Loucy (cell line): ENCODE data around the gene LIX1.
"Not testable (repeated sequence)": the region's sequence is repeated elsewhere in the genome, so short reads cannot be mapped to it uniquely, and the experiment has no call there.

Source experiments
- H2AFZ ChIP-seq: fragments of 200-600 bp; sonication (generic); 2 replicates; pipeline ENCODE4 v1.6.0; 2016; ENCODE audit warnings: antibody characterized with exemption, mild to moderate bottlenecking, low read length, moderate library complexity
- H3F3A ChIP-seq: fragments of 200-600 bp; 2 replicates; pipeline ENCODE4 v1.6.0; 2016; ENCODE audit warnings: antibody characterized with exemption, low read depth, mild to moderate bottlenecking
- H3K27me3 ChIP-seq: fragments of 200-600 bp; sonication (generic); 2 replicates; pipeline ENCODE4 v1.6.1; 2014; ENCODE audit warnings: low read length, mild to moderate bottlenecking; ENCODE audit not compliant: insufficient read depth, poor library complexity, severe bottlenecking
- H3K36me3 ChIP-seq: fragments of 200-600 bp; sonication (generic); 2 replicates; pipeline ENCODE4 v1.6.1; 2016; ENCODE audit warnings: low read length; ENCODE audit not compliant: insufficient read depth
- H3K4me1 ChIP-seq: fragments of 200-600 bp; sonication (generic); 2 replicates; pipeline ENCODE4 v1.5.1; 2014; ENCODE audit warnings: low read length, mild to moderate bottlenecking; ENCODE audit not compliant: insufficient read depth, poor library complexity, severe bottlenecking
- H3K4me2 ChIP-seq: fragments of 200-600 bp; sonication (generic); 2 replicates; pipeline ENCODE4 v1.6.0; 2014; ENCODE audit warnings: antibody characterized with exemption, low read length, low read depth, mild to moderate bottlenecking; ENCODE audit not compliant: poor library complexity, severe bottlenecking
- H3K4me3 ChIP-seq: fragments of 200-600 bp; sonication (generic); 2 replicates; pipeline ENCODE4 v1.5.1; 2014; ENCODE audit warnings: low read length, mild to moderate bottlenecking, mixed read lengths; ENCODE audit not compliant: poor library complexity, severe bottlenecking
- H3K79me2 ChIP-seq: fragments of 200-600 bp; sonication (generic); 2 replicates; pipeline ENCODE4 v1.6.1; 2014; ENCODE audit warnings: low read length; ENCODE audit not compliant: insufficient read depth
- H3K9ac ChIP-seq: fragments of 200-600 bp; sonication (generic); 2 replicates; pipeline ENCODE4 v1.6.0; 2014; ENCODE audit warnings: mild to moderate bottlenecking, low read depth, low read length, moderate library complexity; ENCODE audit not compliant: poor library complexity, severe bottlenecking
- H3K9me2 ChIP-seq: fragments of 200-600 bp; sonication (generic); replicated peaks from 2 replicates; pipeline ENCODE4 v1.6.1; 2016; ENCODE audit warnings: low read depth, low read length, mixed read lengths
- H3K9me3 ChIP-seq: fragments of 200-600 bp; sonication (generic); 2 replicates; pipeline ENCODE4 v1.6.1; 2014; ENCODE audit warnings: mild to moderate bottlenecking, antibody characterized with exemption, low read length, low read depth; ENCODE audit not compliant: insufficient read depth
- H4K20me1 ChIP-seq: fragments of 200-600 bp; sonication (generic); 2 replicates; pipeline ENCODE4 v1.6.0; 2014; ENCODE audit warnings: antibody characterized with exemption, low read length, mild to moderate bottlenecking; ENCODE audit not compliant: insufficient read depth, poor library complexity, severe bottlenecking
- EZH2phosphoT487 ChIP-seq: fragments of 200-600 bp; IDR thresholded peaks from 2 replicates; pipeline ENCODE4 v1.6.1; 2018; ENCODE audit warnings: antibody characterized with exemption, mild to moderate bottlenecking, moderate library complexity, borderline replicate concordance
- TF ChIP-seq, protein P1 (sequence below): fragments of 200-600 bp; sonication (generic); conservative IDR thresholded peaks from 2 replicates; pipeline ENCODE4 v1.5.1; 2014; ENCODE audit warnings: mild to moderate bottlenecking, antibody characterized with exemption, low read length

LIX1 gene

GRCh38 chr5:97183100-97183929, 40.9 kb upstream of the LIX1 start, which contains the start of gene RIOK2:
Gene RIOK2 (minus strand): TSS chr5:97183247. CDS start chr5:97183191, 56 bp downstream.
- Histone ChIP-seq H3K9me2 (no peaks in the 10 kb centered on the region), H2AFZ (peak within 1 kb of the TSS; percentile 87), H3K79me2 (peaks cover 27% of the 10 kb centered on the region), H4K20me1 (peaks cover 7% of the 10 kb centered on the region), H3F3A (no peaks in the 10 kb centered on the region), H3K4me1 (peaks cover 4% of the 10 kb centered on the region), H3K9ac (peak within 1 kb of the TSS; percentile 86), H3K4me2 (peak within 1 kb of the TSS; percentile 90), H3K4me3 (peak within 1 kb of the TSS; percentile 93), H3K27me3 (no peaks in the 10 kb centered on the region), H3K36me3 (peaks cover 8% of the 10 kb centered on the region; the same call in 1 of the 2 replicates), H3K9me3 (no peaks in the 10 kb centered on the region)
- TF ChIP-seq EZH2phosphoT487 = no peak
- TF ChIP-seq, protein P1, sequence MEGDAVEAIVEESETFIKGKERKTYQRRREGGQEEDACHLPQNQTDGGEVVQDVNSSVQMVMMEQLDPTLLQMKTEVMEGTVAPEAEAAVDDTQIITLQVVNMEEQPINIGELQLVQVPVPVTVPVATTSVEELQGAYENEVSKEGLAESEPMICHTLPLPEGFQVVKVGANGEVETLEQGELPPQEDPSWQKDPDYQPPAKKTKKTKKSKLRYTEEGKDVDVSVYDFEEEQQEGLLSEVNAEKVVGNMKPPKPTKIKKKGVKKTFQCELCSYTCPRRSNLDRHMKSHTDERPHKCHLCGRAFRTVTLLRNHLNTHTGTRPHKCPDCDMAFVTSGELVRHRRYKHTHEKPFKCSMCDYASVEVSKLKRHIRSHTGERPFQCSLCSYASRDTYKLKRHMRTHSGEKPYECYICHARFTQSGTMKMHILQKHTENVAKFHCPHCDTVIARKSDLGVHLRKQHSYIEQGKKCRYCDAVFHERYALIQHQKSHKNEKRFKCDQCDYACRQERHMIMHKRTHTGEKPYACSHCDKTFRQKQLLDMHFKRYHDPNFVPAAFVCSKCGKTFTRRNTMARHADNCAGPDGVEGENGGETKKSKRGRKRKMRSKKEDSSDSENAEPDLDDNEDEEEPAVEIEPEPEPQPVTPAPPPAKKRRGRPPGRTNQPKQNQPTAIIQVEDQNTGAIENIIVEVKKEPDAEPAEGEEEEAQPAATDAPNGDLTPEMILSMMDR = no peak

DNA sequence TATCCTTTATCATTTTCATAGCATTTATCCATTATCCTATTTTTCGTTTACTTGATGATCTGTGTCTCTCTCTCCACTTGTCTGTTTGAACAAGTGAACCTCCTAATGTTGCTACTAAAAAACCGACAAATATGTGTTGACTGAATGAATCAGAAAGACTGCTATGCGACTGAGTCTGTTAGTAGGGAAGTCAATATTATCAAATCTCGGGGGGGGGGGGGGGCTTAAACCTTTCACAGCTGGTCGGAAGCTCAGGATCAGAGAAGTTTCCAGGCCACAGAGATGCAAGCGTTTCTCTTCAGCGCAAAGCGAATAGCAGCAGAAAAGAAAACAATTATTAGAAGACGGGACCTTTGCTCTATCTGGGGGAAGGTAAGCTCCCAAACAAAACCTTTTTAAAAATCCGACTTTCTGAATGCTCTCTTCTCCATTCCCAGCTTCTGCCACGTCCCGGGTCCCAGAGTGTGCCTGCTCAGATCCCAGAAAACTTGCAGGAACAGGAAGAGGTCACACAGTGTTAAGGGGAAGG, 40.2 kb upstream of the LIX1 start:
- H3K9me2 ChIP-seq = no peaks in the 10 kb centered on the region
- TF ChIP-seq EZH2phosphoT487 = no peak
- TF ChIP-seq, protein P1 = no peak
- H4K20me1 ChIP-seq = peaks cover 7% of the 10 kb centered on the region
- no peaks in the 10 kb centered on the region for H3K9me3 ChIP-seq
- H3K36me3 ChIP-seq = peaks cover 8% of the 10 kb centered on the region; the same call in 1 of the 2 replicates
- peak overlapping the region; percentile 93 for H3K4me3 ChIP-seq
- peaks cover 4% of the 10 kb centered on the region for H3K4me1 ChIP-seq
- H3K27me3 ChIP-seq = no peaks in the 10 kb centered on the region
- peak overlapping the region; percentile 86 for H3K9ac ChIP-seq
- no peaks in the 10 kb centered on the region for H3F3A ChIP-seq
- H3K79me2 ChIP-seq = peaks cover 27% of the 10 kb centered on the region
- H2AFZ ChIP-seq = peak overlapping the region; percentile 87
- H3K4me2 ChIP-seq = peak overlapping the region; percentile 90

DNA sequence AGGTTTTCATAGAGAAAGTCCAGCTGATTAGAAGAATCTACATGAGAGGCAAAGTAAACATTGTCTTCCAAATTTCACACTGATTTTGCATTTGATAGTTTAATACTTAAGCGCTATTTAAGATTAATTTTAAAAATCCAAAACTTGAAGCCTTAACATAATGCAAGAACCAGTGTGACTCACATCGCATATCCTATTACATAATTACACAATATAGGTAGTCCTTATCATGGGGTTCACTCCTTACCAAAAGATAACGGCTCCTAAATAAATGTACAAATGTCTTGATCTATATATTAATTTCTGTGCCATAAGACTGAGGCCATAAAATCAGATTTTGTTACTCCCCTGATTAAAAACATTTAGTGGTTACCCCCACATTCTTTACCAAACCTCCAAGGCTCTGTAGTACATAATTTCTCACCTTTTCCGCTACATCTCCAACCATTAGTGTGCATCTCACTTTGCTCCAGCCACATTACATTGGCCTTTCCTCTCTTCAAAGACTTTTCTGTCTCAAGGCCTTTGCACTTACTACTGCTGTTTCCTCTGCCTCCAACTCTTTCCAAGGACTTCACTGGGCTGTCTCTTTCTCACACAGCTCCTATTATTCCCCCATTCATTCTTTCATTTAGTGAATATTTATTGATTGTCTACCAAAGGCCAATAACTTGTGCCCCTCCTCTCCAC, 39.6 kb upstream of the LIX1 start:
- Histone ChIP-seq H3K36me3 (peaks cover 11% of the 10 kb centered on the region; the same call in 1 of the 2 replicates), H3K9me3 (no peaks in the 10 kb centered on the region), H3K4me3 (peak overlapping the region; percentile 93), H3F3A (no peaks in the 10 kb centered on the region), H3K27me3 (no peaks in the 10 kb centered on the region), H2AFZ (no peak overlapping the region), H4K20me1 (peaks cover 7% of the 10 kb centered on the region), H3K79me2 (peaks cover 27% of the 10 kb centered on the region), H3K9me2 (no peaks in the 10 kb centered on the region), H3K9ac (peak overlapping the region; percentile 86), H3K4me1 (peaks cover 4% of the 10 kb centered on the region), H3K4me2 (peak overlapping the region; percentile 90)
- TF ChIP-seq, protein P1 = no peak
- TF ChIP-seq EZH2phosphoT487 = no peak

DNA sequence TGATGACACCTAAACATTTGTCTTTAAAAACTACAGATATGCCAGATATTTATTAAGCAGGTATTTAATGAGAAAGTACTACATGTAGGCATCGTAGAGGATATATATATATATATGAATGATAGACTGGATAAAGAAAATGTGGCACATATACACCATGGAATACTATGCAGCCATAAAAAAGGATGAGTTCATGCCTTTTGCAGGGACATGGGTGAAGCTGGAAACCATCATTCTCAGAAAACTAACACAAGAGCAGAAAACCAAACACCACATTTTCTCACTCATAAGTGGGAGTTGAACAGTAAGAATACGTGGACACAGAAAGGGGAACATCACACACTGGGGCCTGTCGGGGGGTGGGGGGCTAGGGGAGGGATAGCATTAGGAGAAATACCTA, 37.0 kb upstream of the LIX1 start:
- H3K4me2 ChIP-seq, H4K20me1 ChIP-seq, H3K9ac ChIP-seq, H2AFZ ChIP-seq, H3K4me3 ChIP-seq, H3K9me3 ChIP-seq, H3K4me1 ChIP-seq, H3F3A ChIP-seq, H3K27me3 ChIP-seq, H3K9me2 ChIP-seq: not testable (repeated sequence)
- peaks cover 12% of the 10 kb centered on the region; the same call in 1 of the 2 replicates for H3K36me3 ChIP-seq
- H3K79me2 ChIP-seq = peaks cover 27% of the 10 kb centered on the region
